Activated T-helper 9 cell treated with anti-CD3 and anti-CD28 coated beads, Interleukin-2, amount 50 U/mL, for 16 hours (primary cell): ENCODE measurements around the gene HEPN1.

Source experiments
- DNase-seq: peaks from one replicate; pipeline ENCODE4 v3.0.0-alpha.2; 2020; ENCODE audit warnings: low read depth

The HEPN1 gene

DNA sequence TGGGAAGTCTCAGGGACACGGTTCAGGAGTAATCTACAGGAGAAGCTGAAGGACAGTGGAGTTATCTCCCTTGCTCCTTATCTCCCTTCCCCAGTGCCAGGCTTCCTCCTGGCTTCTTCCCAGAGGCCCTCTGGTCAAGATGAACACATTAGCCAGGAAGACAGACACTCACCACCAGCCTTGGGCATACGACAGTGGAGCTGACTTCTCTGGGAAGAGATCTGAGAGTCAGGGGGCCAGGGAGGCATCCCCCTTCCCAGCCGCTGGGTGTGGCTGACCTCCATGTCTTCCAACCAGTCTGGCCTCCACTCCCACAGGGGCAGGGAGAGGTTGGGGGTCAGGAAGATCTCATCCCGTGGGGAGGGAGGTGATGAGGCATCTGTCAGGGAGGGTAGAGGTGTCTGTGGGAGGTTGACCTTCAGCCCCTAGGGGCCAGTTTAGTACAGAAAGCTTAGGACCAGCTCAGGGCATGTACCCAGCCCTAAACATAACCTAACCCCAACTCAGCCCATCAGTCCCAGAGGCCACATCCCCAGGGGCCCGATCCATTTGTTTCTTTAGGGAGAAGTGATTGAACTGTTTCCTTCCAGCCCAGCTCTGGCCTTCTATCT lies 34.1 kb upstream of the HEPN1 start:
- no peak for DNase-seq

DNA sequence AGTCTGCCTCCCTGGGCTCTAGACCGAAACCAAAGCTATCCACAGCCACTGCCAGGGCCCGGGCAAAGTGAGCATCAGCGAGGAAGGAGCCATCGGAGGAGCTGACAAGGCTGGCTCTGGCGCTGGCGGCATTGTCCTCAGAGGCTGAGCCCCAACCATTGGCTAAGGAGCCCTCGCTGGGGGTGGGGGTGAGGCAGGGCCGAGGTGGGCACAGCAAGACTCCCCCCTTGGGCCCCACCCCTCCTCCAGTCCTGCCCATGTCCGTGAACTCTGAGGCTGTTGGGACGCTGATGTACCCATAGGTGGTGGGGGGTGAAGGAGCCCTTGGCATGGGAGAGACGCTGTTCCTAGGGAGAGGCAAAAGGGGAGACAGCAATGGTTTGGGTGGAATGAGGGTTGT lies 32.6 kb upstream of the HEPN1 start:
- no peak for DNase-seq

DNA sequence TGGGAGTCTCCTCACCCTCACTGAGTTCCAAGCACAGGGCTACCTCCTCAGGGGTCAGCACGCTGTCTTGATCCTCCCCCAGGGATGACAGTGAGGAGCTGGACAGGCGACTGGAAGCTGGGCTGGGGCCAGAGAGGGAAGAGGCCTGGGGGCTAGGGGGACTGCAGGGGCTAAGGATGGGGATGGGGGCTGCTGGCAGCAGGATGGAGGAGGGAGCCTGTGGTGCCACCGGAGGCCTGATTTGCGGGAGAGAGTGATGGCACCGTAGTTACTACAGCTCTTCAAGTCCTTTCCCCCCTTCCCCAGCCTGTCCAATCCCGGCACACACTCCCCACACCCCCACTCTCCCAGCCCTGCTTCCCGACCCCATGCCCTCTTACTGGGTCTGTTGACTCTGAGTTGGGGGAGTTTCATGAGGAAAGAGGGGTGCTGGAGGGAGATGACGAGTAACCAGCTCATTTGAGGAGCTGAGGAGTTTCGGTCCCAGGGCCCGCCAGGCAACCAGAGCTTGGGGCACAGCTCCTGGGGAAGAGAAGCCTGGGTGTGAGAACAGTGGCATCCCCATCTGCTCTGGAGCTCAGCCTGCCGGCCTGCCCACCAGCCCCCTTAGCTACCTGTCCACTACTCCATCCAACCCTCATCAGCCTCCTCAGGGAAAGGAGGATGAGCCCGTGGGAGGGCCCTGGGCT lies 31.9 kb upstream of the HEPN1 start:
- no peak for DNase-seq

- no peak for DNase-seq
Measured at GRCh38 chr11:124887667-124888013, 31.4 kb upstream of the HEPN1 start.

GRCh38 chr11:124889191-124890091 lies 29.6 kb upstream of the HEPN1 start:
- no peak for DNase-seq

DNA sequence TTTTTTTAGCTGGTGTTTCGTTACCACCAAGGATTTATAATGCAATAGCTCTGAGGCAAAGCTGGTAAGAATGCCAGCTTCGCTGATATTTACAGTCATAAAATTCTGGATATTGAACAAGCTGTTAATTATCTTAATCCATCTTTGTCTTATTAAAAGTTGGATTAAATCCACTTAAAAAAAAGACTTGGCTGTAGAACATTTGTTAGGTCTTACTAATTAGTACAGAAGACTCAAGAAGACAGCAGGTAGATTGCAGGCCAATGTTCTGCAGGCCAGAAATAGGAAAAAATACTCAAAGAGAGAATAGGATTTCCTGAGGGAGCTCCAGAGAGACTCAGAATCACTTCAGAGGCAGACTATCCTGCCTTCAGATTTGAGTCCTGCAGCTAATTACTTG lies 28.9 kb upstream of the HEPN1 start:
- no peak for DNase-seq

- no peak for DNase-seq
Measured at GRCh38 chr11:124890683-124891372, 28.2 kb upstream of the HEPN1 start.

- no peak for DNase-seq
Measured at GRCh38 chr11:124891373-124891861, 27.6 kb upstream of the HEPN1 start.

DNA sequence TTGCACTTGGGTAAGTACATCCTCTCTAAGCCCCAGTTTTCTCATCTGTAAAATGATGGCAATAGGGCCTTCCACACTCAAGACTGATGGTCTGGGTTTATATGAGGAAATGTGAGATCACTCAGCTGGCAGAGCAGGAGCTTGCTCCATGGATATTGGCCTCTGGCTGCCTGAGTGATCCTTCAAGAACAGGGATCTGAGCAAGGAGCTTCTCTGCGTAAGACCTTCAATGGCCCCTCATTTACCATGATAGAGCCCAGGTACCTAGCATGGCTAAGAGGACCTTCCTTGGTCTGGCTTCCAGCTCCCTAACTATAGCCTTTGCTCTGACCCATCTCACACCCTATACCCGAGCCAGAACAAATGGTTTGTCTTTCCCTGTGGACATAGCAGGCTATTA lies 26.9 kb upstream of the HEPN1 start:
- DNase-seq: no peak

DNA sequence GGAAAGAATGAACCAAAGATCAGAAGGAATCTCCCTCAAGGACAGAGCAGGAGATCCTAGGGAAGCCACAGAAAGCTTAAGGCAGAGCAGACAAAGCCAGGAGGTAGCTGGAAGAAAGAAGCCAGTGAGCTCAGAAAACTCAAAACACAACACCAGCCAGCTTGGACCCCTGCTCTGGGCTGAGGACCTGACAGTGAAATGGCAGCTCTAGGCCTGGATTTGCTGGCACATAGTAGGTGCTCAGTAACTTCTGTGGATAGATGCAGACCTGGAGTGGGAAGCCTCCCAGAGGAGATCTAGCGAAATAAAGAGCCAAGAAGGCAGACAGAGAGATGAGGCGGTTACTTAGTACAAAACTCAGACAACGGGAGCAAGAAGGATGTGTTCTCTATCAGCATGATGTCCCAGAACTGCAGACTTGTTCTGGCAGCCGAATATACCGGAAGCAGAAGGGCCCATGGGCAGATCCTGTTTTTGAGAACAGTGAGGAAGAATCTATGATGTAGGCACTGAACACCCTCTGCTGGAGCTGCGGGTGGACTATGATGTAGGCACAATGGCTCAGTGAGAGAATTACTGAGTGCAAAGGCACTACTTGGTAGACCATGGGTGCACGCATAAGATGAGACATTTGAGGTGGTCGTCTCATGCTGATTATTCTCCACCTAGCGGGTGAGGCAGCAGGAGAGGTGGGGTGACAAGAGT lies 26.1 kb upstream of the HEPN1 start:
- no peak for DNase-seq

DNA sequence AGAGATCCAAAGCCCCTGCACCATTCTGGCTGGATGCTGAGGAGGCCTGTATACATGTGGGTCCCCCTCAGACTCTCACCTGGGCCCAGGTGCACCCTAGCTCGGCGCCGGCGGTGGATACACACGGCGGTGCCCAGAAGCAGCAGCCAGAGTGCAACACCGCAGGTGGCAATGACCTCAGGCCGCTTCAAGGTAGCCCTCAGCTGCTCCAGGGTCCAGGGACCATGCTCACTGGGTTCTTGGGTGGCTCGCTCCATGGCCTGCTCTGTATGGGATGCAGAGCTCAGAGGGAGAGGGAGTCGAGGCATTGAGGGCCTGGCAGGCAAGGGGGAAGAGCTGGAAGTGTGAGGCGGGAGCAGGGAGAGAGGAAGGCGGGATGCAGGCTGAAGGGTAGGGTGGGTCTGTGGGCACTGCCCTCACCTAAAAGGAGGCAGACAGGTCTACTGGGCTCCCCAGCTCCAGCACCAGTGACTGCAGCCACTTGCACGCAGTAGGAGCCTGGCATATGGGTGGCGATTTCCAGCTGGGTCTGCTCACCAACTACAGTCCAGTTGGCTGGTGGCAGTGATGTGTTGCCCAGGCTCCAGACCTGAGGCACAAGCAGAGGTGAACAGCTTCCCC lies 25.2 kb upstream of the HEPN1 start:
- DNase-seq: no peak

DNA sequence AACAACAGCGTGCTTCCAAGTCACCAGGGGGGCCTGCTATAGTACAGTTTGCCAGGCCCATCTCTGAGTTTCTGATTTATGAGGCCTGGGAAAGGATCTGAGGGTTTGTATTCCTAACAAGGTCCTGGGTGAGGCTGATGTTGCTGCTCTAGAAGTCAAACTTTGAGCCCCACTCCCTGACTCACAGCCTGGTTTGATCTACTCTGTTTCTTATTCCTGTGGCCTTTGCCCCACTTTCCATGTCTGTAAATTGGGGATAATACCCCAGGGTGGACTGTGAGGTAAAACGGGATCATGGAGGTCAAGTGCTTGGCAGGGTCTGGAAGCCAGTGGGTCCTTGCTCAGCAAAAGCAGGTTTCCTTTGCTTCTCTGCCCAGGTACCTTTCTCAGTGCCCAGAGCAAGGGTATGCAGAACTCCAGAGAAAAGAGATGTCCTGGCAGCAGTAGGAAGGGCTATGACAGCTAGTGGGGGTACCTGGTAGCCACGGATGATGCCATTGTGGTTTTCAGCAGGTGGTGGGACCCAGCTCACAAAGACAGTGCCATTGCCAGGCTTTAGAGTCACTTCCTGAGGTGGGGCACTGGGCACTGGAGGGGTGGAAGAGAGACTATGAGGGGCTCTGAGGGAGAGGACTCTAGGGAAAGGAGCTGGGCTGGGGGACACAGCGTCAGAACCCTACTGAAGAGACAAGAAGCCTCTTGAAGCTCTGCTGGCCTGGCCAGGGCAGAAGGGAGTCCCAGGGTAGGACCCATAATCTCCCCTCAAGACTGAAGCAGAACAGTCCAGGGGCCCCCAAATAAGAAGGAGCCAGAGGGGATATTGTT lies 24.2 kb upstream of the HEPN1 start:
- no peak for DNase-seq

DNA sequence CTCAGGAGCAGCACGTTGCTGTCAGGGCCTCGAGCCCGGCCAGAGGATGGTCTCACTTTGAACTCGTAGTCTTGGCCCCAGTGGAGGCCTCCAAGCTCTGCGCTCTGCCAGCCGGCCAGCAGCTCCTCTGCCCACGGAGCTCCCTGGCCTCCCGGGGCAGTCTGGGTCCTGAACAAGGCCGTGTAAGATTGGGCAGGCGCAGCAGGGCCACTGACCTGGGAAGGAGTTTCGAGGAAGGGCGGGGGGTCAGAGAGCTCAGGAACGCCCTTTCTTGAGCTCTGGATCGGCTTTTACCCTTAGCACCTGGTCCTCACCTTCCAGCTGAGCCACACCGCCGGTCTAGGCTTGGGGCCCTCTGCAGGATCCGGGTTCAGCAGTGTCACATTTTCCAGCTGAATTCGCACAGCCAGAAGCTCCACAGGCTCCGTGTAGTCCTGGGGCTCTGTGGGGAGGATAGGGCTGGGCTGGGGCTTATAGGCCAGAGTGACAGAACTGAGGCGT lies 23.5 kb upstream of the HEPN1 start:
- no peak for DNase-seq

DNA sequence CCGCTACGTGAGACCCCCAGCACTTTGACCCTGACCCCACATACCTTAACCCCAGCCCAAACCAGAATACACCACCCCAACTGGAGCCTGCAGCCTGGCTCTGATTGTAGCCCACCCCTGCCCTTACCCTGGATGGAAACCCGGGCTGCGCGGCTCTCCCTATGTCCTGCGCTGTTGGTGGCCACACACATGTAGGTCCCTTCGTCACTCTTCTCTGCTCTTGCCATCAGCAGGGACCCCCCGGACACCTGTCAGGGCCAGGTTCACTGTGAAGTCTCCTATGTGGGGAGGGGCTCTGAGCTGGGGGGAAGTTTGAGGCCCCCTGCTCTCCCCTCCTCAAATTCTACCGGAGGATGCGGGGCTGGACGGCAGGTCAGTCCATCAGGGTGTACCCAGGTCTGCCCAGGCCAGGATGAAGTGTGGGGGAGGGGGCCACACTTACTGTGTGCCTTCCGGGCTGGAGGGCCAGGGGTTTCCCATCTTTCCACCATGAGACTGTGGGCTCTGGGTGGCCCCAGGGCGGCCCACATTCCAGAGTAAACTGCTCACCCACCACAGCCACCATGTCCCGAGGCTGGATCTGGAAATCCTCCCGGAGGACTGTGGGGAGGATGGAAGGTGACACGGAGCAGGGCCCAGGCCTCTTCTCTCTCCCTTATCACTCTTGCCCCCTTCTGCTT lies 22.8 kb upstream of the HEPN1 start:
- no peak for DNase-seq

DNA sequence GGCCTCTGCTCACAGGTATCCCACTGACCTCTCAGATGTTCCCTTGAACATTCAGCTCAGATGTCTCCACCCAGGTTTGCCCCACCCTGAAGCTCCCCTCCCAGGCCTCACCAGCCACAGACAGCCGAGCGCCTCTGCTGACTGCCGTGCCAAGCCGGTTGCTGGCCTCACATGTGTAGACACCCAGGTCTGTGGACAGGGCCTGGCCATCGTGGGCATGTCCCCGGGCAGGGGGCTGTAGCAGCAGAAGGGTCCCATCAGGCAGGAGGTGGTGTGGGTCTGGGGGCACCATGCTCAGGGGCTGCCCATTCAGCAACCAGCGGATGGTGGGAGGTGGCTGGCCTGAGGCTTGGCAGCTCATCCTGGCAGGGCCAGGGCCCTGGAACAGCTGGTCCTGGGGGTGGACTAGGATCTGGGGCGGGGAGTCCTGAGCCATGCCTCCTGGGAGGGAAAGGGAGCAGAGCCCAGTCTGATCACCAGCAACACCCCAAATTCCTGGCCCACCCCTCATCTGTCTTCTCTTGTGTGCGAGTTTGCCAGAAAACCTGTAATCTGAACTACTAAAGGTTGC lies 22.1 kb upstream of the HEPN1 start:
- DNase-seq: no peak

- no peak for DNase-seq
Measured at GRCh38 chr11:124897674-124898262, 21.3 kb upstream of the HEPN1 start, which contains the start of gene ROBO4. ROBO4 (minus strand) TSS chr11:124897865; CDS start chr11:124897795, 70 bp downstream.

- no peak for DNase-seq
Measured at GRCh38 chr11:124898263-124898680, 20.8 kb upstream of the HEPN1 start.

- DNase-seq: no peak
Measured at GRCh38 chr11:124898711-124899110, 20.3 kb upstream of the HEPN1 start.
